NCI-H2171 (cell line): Measurements from ENCODE around the gene NUTM1.
A peak's percentile ranks its signal among the peaks of the same experiment; 100 is the strongest.
"Not testable (repeated sequence)": the region's sequence is repeated elsewhere in the genome, so short reads cannot be mapped to it uniquely, and the experiment has no call there.

Source experiments
- DNase-seq: peaks from one replicate; lab custom pipeline; 2025; lab: John Stamatoyannopoulos, UW

NUTM1 gene

GRCh38 chr15:34337557-34338306 is 5.4 kb upstream of the NUTM1 start, which contains the start of gene SLC12A6:
Gene SLC12A6 (minus strand): TSS chr15:34337781. CDS start chr15:34336680, 1,101 bp downstream.
- peak; percentile 91 for DNase-seq

DNA sequence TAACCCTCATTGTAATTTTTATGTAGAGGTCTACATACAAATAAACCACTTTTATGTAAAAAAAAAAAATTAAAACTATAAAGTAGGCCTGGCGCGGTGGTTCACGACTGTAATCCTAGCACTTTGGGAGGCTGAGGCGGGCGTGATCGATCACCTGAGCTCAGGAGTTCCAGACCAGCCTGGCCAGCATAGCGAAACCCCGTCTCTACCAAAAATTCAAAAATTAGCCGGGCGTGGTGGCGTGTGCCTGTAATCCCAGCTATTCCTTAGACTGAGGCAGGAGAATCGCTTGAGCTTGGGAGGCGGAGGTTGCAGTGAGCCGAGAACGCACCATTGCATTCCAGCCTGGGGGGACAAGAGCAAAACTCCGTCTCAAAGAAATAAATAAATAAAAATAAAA is 4.8 kb upstream of the NUTM1 start:
- no peak for DNase-seq

GRCh38 chr15:34339946-34340345 is 3.2 kb upstream of the NUTM1 start:
- no peak for DNase-seq

- DNase-seq: no peak
Observed at GRCh38 chr15:34341381-34342212, 1.5 kb upstream of the NUTM1 start.

DNA sequence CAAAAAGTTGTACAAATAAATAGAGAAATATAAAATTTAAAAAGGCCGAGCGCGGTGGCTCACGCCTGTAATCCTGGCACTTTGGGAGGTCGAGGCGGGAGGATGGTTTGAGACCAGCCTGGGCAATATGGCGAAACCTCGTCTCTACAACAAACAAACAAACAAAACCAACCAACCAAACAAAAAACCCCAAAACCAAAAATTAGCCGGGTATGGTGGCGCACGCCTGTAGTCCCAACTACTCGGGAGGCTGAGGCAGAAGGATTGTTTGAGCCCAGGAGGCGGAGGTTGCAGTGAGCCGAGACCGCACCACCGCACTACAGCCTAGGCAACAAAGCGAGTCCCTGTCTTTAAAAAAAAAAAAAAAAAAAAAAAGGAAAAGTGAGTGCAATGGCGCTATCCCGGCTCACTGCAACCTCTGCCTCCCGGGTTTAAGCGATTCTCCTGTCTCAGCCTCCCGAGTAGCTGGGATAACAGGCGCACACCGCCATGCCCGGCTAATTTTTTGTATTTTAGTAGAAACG is 840 bp upstream of the NUTM1 start:
- not testable (repeated sequence) for DNase-seq

DNA sequence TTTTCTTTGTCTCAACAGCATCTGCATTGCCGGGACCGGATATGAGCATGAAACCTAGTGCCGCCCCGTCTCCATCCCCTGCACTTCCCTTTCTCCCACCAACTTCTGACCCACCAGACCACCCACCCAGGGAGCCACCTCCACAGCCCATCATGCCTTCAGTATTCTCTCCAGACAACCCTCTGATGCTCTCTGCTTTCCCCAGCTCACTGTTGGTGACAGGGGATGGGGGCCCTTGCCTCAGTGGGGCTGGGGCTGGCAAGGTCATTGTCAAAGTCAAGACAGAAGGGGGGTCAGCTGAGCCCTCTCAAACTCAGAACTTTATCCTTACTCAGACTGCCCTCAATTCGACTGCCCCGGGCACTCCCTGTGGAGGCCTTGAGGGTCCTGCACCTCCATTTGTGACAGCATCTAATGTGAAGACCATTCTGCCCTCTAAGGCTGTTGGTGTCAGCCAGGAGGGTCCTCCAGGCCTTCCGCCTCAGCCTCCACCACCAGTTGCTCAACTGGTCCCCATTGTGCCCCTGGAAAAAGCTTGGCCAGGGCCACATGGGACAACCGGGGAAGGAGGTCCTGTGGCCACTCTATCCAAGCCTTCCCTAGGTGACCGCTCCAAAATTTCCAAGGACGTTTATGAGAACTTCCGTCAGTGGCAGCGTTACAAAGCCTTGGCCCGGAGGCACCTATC is 5.0 kb downstream of the NUTM1 start:
- DNase-seq: no peak

- DNase-seq: no peak
Observed at GRCh38 chr15:34348735-34349300, 5.7 kb downstream of the NUTM1 start.

- no peak for DNase-seq
Observed at GRCh38 chr15:34349769-34350168, 6.7 kb downstream of the NUTM1 start.

GRCh38 chr15:34352996-34353395 is 9.9 kb downstream of the NUTM1 start:
- DNase-seq: not testable (repeated sequence)

DNA sequence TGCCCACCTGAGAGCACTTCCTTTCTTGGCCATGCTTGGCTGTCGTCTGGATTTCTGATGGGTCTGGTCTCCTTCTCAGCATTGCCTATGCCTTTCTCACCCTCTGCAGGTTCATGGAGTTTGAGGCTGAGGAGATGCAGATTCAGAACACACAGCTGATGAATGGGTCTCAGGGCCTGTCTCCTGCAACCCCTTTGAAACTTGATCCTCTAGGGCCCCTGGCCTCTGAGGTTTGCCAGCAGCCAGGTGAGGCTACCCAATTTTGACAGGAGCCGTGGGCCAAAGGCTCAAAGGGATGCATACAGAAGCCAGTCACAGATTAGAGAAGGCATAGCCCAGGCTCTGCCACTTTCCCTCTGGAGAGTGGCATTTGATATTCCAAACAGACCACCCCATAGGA is 10.5 kb downstream of the NUTM1 start:
- DNase-seq: no peak

GRCh38 chr15:34354286-34354685 is 11.2 kb downstream of the NUTM1 start:
- no peak for DNase-seq

DNA sequence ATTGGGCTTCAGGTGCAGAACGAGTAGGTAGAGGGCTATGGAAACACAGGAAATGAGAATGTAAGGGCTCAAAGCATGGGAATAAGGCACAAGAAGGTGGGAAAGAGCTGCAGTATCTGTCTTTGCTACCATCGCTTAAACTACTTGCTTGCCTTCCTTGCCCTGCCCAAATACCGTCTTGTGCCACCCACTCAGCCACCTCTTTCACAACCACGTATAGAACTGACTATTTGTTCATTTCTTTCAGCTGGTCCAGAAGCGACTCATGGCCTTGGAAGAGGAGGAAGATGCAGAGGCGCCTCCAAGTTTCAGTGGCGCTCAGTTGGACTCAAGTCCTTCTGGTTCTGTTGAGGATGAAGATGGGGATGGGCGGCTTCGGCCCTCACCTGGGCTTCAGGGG is 12.1 kb downstream of the NUTM1 start:
- DNase-seq: no peak

DNA sequence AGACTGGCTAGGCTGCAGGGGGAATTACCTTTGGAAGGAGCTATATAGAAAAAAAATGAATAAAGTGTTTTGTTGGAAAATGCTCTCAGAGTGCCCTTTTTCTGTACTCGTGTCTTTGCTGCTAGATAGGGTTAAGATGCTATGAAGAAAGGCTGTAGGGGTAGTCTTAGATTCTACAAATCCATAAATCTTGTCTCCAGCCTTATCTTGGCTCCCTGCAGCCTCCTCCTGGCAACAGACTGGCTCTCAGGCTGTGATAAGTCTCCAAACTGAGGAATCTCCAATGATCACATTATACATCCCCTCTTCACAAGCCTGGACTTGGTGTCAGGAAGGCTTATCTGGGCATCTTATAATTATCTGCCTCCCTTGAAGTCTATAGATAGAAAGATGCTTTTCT is 14.5 kb downstream of the NUTM1 start:
- DNase-seq: no peak

DNA sequence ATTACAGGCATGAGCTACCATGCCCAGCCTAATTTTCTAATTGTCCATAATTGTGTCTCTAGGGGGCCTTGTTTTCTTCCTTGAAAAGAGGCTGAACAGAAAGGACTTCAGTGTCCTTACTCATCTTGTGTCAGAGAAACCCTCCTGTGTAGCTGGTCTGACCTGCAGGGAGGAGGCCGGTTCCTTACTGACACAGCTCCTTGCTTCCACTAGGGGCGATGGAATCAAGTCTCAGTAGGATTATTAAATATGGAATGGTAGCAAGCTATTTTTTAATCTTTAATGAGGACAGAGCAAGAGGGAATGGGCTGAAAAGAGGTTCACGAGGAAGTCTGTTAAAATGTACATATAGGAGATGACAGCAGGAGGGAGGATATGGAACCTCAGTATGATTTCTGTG is 15.3 kb downstream of the NUTM1 start:
- no peak for DNase-seq

- DNase-seq: no peak
Observed at GRCh38 chr15:34358948-34359347, 15.8 kb downstream of the NUTM1 start.

DNA sequence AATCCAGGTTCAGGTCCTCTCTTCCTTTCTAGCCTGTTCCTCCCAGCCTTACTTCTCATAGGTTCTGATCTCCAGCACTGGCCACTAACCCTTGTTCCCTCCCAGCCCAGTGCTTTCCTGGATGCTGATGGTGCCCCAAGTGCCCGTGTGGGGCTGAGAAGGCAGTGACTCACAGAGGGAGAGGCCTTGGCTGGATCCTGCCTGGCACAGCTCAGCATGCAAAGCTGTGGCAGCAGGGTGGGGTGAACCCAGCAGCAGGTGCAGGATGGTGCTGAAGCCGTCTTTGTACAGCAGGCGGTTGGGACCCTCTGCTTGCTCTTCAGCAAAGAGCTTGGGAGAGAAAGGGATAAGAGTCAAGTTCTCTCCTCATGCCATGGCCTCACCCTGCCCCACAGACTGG is 16.3 kb downstream of the NUTM1 start:
- no peak for DNase-seq

DNA sequence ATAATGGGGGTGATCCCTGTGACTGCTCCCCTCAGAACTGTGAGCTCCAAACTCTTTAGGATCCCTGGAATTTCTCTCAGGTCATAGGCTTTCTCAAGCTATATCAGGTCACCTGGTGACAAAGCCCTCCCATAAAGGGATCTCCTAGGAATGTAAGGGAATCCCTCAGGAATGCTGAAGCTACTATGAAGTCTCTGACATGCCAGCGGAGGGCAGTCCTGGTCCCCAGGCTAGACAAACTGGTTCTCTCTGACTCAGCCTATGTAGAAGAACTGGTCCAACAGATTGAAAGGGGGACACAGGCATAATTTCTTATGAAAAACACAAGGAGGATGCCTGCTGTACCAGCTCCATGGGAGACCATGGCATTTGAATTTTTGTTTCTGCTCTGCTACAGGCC is 17.2 kb downstream of the NUTM1 start:
- DNase-seq: no peak

- DNase-seq: no peak
Observed at GRCh38 chr15:34361278-34361677, 18.2 kb downstream of the NUTM1 start.

- no peak for DNase-seq
Observed at GRCh38 chr15:34362047-34362773, 19.1 kb downstream of the NUTM1 start.

DNA sequence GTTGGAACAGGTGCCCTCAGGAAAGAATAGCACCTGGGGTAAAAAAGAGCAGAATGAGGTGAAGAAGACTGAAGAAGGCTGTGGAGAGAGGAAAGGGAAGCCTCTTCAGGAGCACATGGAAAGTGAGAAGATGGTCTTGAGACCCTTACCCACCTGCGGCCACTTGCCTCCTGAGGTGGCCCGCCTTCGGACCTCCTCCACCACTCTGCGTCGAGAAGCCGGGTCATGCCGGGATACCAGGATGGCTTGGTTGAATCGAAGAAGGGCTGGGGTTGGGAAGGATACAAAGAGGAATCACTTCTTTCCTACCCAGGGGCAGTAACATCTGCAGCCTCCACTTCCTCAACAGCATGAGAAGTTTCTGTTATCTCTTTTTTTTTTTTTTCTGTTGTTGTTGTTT is 20.9 kb downstream of the NUTM1 start:
- DNase-seq: no peak

DNA sequence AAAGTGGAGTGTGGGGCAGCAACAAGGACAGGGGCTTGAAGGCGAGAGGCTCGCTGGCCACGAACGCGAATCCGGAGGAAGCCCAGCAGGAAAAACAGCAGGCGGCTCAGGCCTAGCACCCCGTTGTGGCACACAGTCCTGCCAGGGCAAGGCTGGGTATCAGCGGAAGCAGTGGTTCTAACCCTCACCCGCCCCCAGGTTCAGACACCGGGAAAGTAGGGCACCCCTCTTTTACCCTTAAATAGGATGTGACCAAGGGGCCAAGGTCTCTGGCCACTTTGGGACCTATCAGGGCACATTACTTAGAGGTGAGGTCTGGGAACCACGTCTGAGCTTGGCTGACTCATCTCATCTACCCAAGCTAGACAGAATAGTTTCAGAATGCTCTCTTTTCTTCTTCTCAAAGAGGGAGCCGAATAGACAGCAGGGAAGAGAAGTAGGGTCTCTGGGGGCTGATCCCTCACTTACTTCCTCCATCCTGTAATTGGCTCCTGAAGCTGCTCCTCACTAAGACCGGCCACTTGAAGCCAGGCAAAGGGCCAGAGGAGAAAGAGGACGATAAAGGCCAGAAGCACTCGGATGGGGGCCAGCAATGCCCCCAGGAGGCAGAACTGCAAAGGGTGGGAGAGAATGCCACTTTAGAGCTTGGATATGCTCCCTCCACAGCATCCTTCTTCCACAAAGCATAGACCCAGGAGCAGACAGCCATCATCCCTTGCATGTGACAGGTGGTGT is 22.1 kb downstream of the NUTM1 start:
- no peak for DNase-seq
